Psoas muscle (tissue), 8 donors: ENCODE measurements around the gene AUTS2. TPM values are rescaled to one million over a fixed set of nuclear protein-coding genes. Genes with fewer than 3 reads are reported as not detected.

Source experiments
- ATAC-seq, 4 donors: fragments of 200-7000 bp; cut with Tn5 transposase; one replicate each; pipeline ENCODE4 v1.9.1; 2020; ENCODE audit warnings: moderate library complexity in 3 of 4, mild to moderate bottlenecking in 2 of 4
- DNase-seq, 2 donors: peaks; one replicate each; pipeline ENCODE4 v3.0.0-alpha.2; 2020
- H3K27ac ChIP-seq: fragments of 200-600 bp; one replicate; pipeline ENCODE4 v1.8.0; 2022
- H3K27me3 ChIP-seq, 3 donors: fragments of 200-600 bp in 1 of 3; one replicate each; pipeline versions ENCODE4 v1.6.1 to v1.8.0; 2013 to 2022; ENCODE audit warnings: low read length in 2 of 3, mild to moderate bottlenecking in 2 of 3, moderate library complexity in 1 of 3; ENCODE audit not compliant: insufficient read depth in 3 of 3
- H3K36me3 ChIP-seq, 2 donors: fragments of 200-600 bp in 1 of 2; one replicate each; pipeline versions ENCODE4 v1.6.1 to v1.8.0; 2013 to 2022; ENCODE audit warnings: low read depth in 1 of 2, mild to moderate bottlenecking in 1 of 2, moderate library complexity in 1 of 2; ENCODE audit not compliant: insufficient read depth in 1 of 2
- H3K4me1 ChIP-seq: fragments of 200-600 bp; one replicate; pipeline ENCODE4 v1.8.0; 2022
- H3K4me3 ChIP-seq: fragments of 200-600 bp; one replicate; pipeline ENCODE4 v1.8.0; 2022; ENCODE audit warnings: mild to moderate bottlenecking
- H3K9me3 ChIP-seq: fragments of 200-600 bp; one replicate; pipeline ENCODE4 v1.8.0; 2022
- CTCF ChIP-seq: fragments of 200-600 bp; IDR thresholded peaks from one replicate; pipeline ENCODE4 v1.8.0; 2022; ENCODE audit warnings: antibody characterized with exemption
- WGBS, 3 donors: extraction: QIAGEN DNeasy Blood & Tissue Kit; methylation state at CpG; one replicate each; pipeline versions ENCODE4 v1.1.6 to v1.1.7; 2013; 5-methylcytosine and 5-hydroxymethylcytosine counted together
- intact Hi-C, 2 donors: fragments of 100-400 bp; cut with DNase I; formaldehyde crosslinking; loops; one replicate each; pipeline versions ENCODE4 v1.11.0 to v1.14.2; 2022
- polyA plus RNA-seq, 3 donors: library from polyadenylated mRNA; stranded (reverse); fragments of 200-250 nt; gene quantifications; one replicate each; pipeline ENCODE4 v1.2.3, GENCODE V29; 2013
- total RNA-seq, 4 donors: library from RNA; stranded (reverse); fragmentation: NEBNext Ultra II Directional in 2 of 4; extraction: Animal tissue kit (Norgen Biotek cat#: 25700) in 2 of 4; gene quantifications; one replicate each; pipeline versions ENCODE4 v1.2.1 to v1.2.4, GENCODE V29; 2021 to 2023
- donor health status: healthy with polysubstance abuse.
- donor health status: DM: no; HTN: no; CAD: no; lungs with moderate emphysema.
- donor health status: Bipolar disorder and iron deficiency.
- donor health status: healthy.
- donor health status: DM: yes; HTN: yes; CAD: no.
- donor health status: DM: no; HTN: no; CAD: no.
- donor health status: DM: no; HTN: no; CAD: no.
- donor health status: DM: yes; HTN: yes; CAD: no.

Gene AUTS2
- total and polyA plus RNA-seq, 7 donors = 5.0 to 33.5 (median 14.3) TPM

DNA sequence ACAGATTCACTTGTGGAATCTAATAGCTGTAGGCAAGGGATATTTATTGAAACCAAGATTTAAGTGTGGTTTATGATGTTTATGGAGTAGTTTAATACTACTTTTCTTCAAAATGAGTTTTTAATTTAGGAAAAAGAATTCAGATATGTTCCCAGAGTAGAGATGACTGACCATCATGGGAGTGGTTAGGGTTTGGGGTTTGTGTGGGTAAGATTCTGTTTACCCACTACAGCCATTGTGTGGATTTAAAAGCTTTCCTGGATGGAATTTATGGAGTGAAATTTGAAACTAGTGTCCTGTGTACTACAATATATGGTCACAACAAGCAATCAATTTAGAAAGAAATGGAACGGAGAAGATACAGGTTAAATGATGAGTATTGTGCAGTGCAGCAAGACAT lies 453.5 kb downstream of the AUTS2 start:
- no peak overlapping the region for H3K27ac ChIP-seq
- intact Hi-C loops = no loop called here
- TF ChIP-seq CTCF = no peak
- no peaks in the 10 kb centered on the region for H3K9me3 ChIP-seq
- H3K4me3 ChIP-seq = no peak overlapping the region
- DNase-seq (no peak), ATAC-seq (no peak)
- H3K36me3 ChIP-seq = no peaks in the 10 kb centered on the region
- no peaks in the 10 kb centered on the region for H3K4me1 ChIP-seq
- H3K27me3 ChIP-seq = no peaks in the 10 kb centered on the region
- 86 to 98% (median 95%) methylated on average over 1 of the region's 1 CpG for WGBS, 3 donors

DNA sequence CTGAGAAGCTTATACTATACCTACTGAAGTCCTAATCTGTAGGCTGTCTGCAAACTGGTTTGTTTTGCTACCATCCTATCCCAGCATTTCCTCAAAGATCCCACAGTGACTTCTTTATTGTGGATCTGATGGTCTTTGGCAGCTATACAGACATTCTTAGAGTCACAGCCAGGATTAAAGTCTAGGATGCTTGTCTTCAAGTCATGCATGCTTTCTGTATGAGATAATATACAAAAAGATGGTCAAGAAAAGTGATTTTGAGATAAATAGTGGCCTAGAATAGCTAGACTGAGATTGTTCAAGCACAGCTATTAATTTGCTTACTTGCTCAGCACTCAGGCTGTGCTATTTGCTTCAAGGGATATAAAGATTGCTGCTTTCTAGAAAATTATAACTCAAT lies 454.4 kb downstream of the AUTS2 start:
- ATAC-seq (no peak), DNase-seq (no peak)
- Histone ChIP-seq H3K9me3 (no peaks in the 10 kb centered on the region), H3K4me3 (no peak overlapping the region), H3K36me3 (no peaks in the 10 kb centered on the region), H3K27me3 (no peaks in the 10 kb centered on the region), H3K27ac (no peak overlapping the region), H3K4me1 (no peaks in the 10 kb centered on the region)
- intact Hi-C loops = no loop called here
- no peak for TF ChIP-seq CTCF

DNA sequence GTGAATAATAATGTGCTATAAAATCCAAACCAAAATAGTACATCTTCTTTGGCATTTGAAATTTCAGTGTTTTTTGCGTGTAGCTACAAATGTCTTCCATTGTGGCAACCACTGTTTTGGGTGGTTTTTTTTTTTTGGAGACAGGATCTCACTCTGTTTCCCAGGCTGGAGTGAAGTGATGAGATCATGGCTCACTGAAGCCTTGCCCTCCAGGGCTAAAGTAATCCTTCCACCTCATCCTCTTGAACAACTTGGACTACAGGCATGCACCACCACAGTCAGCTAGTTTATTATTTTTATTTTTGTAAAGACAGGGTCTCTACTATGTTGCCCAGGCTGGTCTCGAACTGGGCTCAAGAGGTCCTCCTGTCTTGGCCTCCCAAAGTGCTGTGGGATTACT lies 455.1 kb downstream of the AUTS2 start:
- DNase-seq = no peak
- Histone ChIP-seq H3K27me3 (no peaks in the 10 kb centered on the region), H3K4me3 (no peak overlapping the region), H3K4me1 (no peaks in the 10 kb centered on the region), H3K27ac (no peak overlapping the region), H3K9me3 (no peaks in the 10 kb centered on the region), H3K36me3 (no peaks in the 10 kb centered on the region)
- no peak for ATAC-seq
- no peak for TF ChIP-seq CTCF
- intact Hi-C loops = no loop called here
- 94 to 99% (median 95%) methylated on average over 2 of the region's 2 CpGs for WGBS, 3 donors

- no peak for TF ChIP-seq CTCF
- Histone ChIP-seq H3K27me3 (no peaks in the 10 kb centered on the region), H3K4me1 (no peaks in the 10 kb centered on the region), H3K36me3 (no peaks in the 10 kb centered on the region), H3K27ac (no peak overlapping the region), H3K4me3 (no peak overlapping the region), H3K9me3 (no peaks in the 10 kb centered on the region)
- no peak for DNase-seq
- no peak for ATAC-seq
- intact Hi-C loops = no loop called here
- 92 to 97% (median 97%) methylated on average over 1 of the region's 1 CpG for WGBS, 3 donors
Observed at GRCh38 chr7:70053989-70054388, 455.7 kb downstream of the AUTS2 start.

GRCh38 chr7:70056363-70056762 lies 458.1 kb downstream of the AUTS2 start:
- no peak for TF ChIP-seq CTCF
- 95 to 96% (median 95%) methylated on average over 1 of the region's 1 CpG for WGBS, 3 donors
- H3K36me3 ChIP-seq = no peaks in the 10 kb centered on the region
- H3K4me1 ChIP-seq = peaks cover under 1% of the 10 kb centered on the region
- DNase-seq (no peak), ATAC-seq (no peak)
- intact Hi-C loops = no loop called here
- no peaks in the 10 kb centered on the region for H3K9me3 ChIP-seq
- H3K27me3 ChIP-seq = no peaks in the 10 kb centered on the region
- H3K4me3 ChIP-seq = no peak overlapping the region
- H3K27ac ChIP-seq = no peak overlapping the region
